Stomach (tissue), 9 donors: Measurements from ENCODE around the gene PDZK1IP1. TPM values are rescaled to one million over a fixed set of nuclear protein-coding genes. Genes with fewer than 3 reads are reported as not detected.
"Not testable (repeated sequence)": the region's sequence is repeated elsewhere in the genome, so short reads cannot be mapped to it uniquely, and the experiment has no call there.

Experiments used
- DNase-seq, 2 donors: peaks; one replicate each; pipeline versions ENCODE4 v3.0.0 to v3.0.0-alpha.2; 2013 to 2019
- H3K27ac ChIP-seq, 5 donors: fragments of 200-600 bp in 4 of 5; sonication (generic) in 4 of 5; one replicate each; pipeline ENCODE4 v1.5.1; 2013 to 2019; ENCODE audit warnings: mild to moderate bottlenecking in 1 of 5, moderate library complexity in 1 of 5
- H3K27me3 ChIP-seq, 3 donors: fragments of 200-600 bp; sonication (generic); one replicate each; pipeline ENCODE4 v1.5.1; 2017 to 2019; ENCODE audit warnings: mixed run types in 1 of 3
- H3K36me3 ChIP-seq, 4 donors: fragments of 200-600 bp; sonication (generic); 1 replicate in 3 of 4; 2 replicates in 1 of 4; pipeline ENCODE4 v1.5.1; 2016 to 2019
- H3K4me1 ChIP-seq, 4 donors: fragments of 200-600 bp; sonication (generic); one replicate each; pipeline ENCODE4 v1.5.1; 2016 to 2019
- H3K4me3 ChIP-seq, 4 donors: fragments of 200-600 bp; sonication (generic) in 3 of 4; one replicate each; pipeline ENCODE4 v1.5.1; 2016 to 2019; ENCODE audit warnings: mild to moderate bottlenecking in 1 of 4
- H3K9me3 ChIP-seq, 4 donors: fragments of 200-600 bp; sonication (generic); one replicate each; pipeline ENCODE4 v1.5.1; 2016 to 2019
- EP300 ChIP-seq: sonication (generic); formaldehyde crosslinking; IDR thresholded peaks from one replicate; pipeline ENCODE4 v1.6.1; 2017; ENCODE audit warnings: antibody characterized with exemption
- POLR2A ChIP-seq, 4 donors: fragments of 450-650 bp; IDR thresholded peaks; one replicate each; pipeline ENCODE4 v1.6.1; 2016; ENCODE audit warnings: antibody characterized with exemption in 4 of 4, control low read depth in 2 of 4, mild to moderate bottlenecking in 1 of 4, moderate library complexity in 1 of 4
- POLR2AphosphoS5 ChIP-seq, 3 donors: sonication (generic); formaldehyde crosslinking; IDR thresholded peaks; one replicate each; pipeline ENCODE4 v1.6.1; 2016; ENCODE audit warnings: antibody characterized with exemption in 3 of 3
- WGBS, 5 donors: extraction: QIAGEN DNeasy Blood & Tissue Kit in 3 of 5; methylation state at CpG; one replicate each; pipeline versions ENCODE4 v1.1.5 to v1.1.7; 2013 to 2018; 5-methylcytosine and 5-hydroxymethylcytosine counted together
- intact Hi-C: fragments of 100-400 bp; cut with DNase I; formaldehyde crosslinking; loops from one replicate; pipeline ENCODE4 v1.15.1; 2023; ENCODE audit warnings: low total_unique reads
- polyA plus RNA-seq, 3 donors: library from polyadenylated mRNA; stranded (reverse); fragments of 200-250 nt; gene quantifications; one replicate each; pipeline ENCODE4 v1.2.3, GENCODE V29; 2013
- total RNA-seq, 5 donors: library from RNA; depleted of rRNA; stranded (reverse); fragments of >200 nt; gene quantifications; one replicate each; pipeline versions ENCODE4 v1.1.0 to v1.2.3, GENCODE V29; 2014 to 2016
- TF ChIP-seq, protein P1 (sequence below), 7 experiments: fragments of 450-650 bp in 4 of 7; fragments of 200-600 bp in 3 of 7; sonication (generic) in 3 of 7; IDR thresholded peaks; one replicate each; pipeline ENCODE4 v1.5.1; 2016 to 2019; ENCODE audit warnings: antibody characterized with exemption in 7 of 7, control low read depth in 2 of 7, mild to moderate bottlenecking in 1 of 7
- donor health status: healthy with polysubstance abuse.
- donor health status: Bipolar disorder and iron deficiency.
- donor health status: healthy.

The PDZK1IP1 gene
- total and polyA plus RNA-seq, 8 donors: 0.87 to 292 (median 130) TPM; not detected in 1

DNA sequence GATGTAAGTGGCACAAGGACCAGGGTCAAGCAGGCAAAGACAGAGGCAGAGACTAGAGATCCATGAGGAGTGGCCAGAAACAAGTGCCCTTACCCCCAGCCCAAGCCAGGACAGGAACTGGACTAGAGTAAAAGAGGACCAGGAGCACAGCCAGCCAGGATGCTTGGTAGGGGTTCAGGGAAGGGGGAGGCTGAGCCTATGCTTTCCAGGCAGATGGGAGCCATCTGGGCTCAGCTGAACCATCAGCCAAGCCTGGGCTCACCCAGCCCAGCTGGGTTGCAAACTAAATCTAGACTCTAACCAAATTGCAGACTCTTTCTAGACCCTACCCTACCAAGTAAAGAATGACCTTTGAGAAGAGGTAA lies 15.2 kb downstream of the PDZK1IP1 start:
- H3K27ac ChIP-seq: no peak overlapping the region
- intact Hi-C loops: no loop called here
- H3K27me3 ChIP-seq: peaks cover 0 to 12% (median 0%) of the 10 kb centered on the region in 3 donors
- peak in 1 of 2 donors; percentile 7 for DNase-seq
- TF ChIP-seq POLR2AphosphoS5 (IDR thresholded peaks at IDR 0.05) (no peak), EP300 (no peak), POLR2A (IDR thresholded peaks at IDR 0.05) (no peak)
- H3K4me1 ChIP-seq: peaks cover 5 to 14% (median 11%) of the 10 kb centered on the region in 4 donors
- no peaks in the 10 kb centered on the region for H3K36me3 ChIP-seq
- H3K9me3 ChIP-seq: peaks cover 0 to 11% (median 7%) of the 10 kb centered on the region in 4 donors
- no peak overlapping the region for H3K4me3 ChIP-seq

DNA sequence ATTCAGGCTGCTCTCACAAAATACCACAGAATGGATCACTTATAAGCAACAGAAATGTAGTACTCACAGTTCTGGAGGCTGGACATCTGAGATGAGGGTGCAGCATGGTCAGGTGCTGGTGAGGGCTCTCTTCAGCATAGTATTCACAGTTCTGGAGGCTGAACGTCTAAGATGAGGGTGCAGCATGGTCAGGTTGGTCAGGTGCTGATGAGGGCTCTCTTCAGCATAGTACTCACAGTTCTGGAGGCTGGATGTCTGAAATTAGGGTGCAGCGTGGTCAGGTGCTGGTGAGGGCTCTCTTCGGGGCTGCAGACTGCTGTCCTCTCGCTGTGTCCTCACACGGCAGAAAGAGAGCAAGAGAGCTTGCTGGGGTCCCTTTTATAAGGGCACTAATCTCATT lies 17.1 kb downstream of the PDZK1IP1 start:
- Histone ChIP-seq H3K36me3 (no peaks in the 10 kb centered on the region), H3K9me3 (peaks cover 0 to 11% (median 7%) of the 10 kb centered on the region in 4 donors), H3K27me3 (peaks cover 0 to 12% (median 0%) of the 10 kb centered on the region in 3 donors), H3K4me1 (peaks cover 0 to 8% (median 3%) of the 10 kb centered on the region in 4 donors), H3K4me3 (no peak overlapping the region), H3K27ac (no peak overlapping the region)
- TF ChIP-seq, protein P1, sequence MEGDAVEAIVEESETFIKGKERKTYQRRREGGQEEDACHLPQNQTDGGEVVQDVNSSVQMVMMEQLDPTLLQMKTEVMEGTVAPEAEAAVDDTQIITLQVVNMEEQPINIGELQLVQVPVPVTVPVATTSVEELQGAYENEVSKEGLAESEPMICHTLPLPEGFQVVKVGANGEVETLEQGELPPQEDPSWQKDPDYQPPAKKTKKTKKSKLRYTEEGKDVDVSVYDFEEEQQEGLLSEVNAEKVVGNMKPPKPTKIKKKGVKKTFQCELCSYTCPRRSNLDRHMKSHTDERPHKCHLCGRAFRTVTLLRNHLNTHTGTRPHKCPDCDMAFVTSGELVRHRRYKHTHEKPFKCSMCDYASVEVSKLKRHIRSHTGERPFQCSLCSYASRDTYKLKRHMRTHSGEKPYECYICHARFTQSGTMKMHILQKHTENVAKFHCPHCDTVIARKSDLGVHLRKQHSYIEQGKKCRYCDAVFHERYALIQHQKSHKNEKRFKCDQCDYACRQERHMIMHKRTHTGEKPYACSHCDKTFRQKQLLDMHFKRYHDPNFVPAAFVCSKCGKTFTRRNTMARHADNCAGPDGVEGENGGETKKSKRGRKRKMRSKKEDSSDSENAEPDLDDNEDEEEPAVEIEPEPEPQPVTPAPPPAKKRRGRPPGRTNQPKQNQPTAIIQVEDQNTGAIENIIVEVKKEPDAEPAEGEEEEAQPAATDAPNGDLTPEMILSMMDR (IDR thresholded peaks at IDR 0.05): no peak
- TF ChIP-seq EP300 (no peak), POLR2AphosphoS5 (IDR thresholded peaks at IDR 0.05) (no peak), POLR2A (IDR thresholded peaks at IDR 0.05) (no peak)
- no peak for DNase-seq
- intact Hi-C loops: no loop called here
- WGBS, 5 donors: 70 to 90% (median 87%) methylated on average over 5 of the region's 5 CpGs

DNA sequence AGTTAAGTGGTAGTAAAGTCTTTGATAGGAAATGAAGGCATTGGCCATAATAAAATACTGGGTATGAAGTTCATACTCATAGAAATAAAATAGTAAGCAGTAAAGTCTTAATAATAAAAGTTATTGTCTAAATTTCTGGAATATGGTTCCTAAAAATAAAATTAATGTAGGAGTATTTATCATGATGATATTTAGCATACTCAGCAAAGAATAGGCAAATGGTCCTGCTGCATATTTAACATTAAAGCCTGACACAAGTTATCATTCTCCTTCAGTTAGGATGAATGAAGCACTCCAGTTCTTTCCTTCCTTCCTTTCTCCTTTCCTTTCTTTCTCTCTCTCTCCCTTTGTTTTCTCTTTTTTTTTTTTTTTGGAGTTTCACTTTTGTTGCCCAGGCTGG lies 25.3 kb downstream of the PDZK1IP1 start:
- H3K4me3 ChIP-seq: no peak overlapping the region
- no peak overlapping the region for H3K27ac ChIP-seq
- no peaks in the 10 kb centered on the region for H3K36me3 ChIP-seq
- peaks cover 0 to 9% (median 0%) of the 10 kb centered on the region in 3 donors for H3K27me3 ChIP-seq
- intact Hi-C loops: no loop called here
- no peaks in the 10 kb centered on the region for H3K4me1 ChIP-seq
- peaks cover 0 to 10% (median 1%) of the 10 kb centered on the region in 4 donors for H3K9me3 ChIP-seq
- TF ChIP-seq POLR2A (IDR thresholded peaks at IDR 0.05): no peak
- no peak for TF ChIP-seq POLR2AphosphoS5 (IDR thresholded peaks at IDR 0.05)
- TF ChIP-seq, protein P1 (IDR thresholded peaks at IDR 0.05): no peak
- no peak for TF ChIP-seq EP300
- DNase-seq: no peak

DNA sequence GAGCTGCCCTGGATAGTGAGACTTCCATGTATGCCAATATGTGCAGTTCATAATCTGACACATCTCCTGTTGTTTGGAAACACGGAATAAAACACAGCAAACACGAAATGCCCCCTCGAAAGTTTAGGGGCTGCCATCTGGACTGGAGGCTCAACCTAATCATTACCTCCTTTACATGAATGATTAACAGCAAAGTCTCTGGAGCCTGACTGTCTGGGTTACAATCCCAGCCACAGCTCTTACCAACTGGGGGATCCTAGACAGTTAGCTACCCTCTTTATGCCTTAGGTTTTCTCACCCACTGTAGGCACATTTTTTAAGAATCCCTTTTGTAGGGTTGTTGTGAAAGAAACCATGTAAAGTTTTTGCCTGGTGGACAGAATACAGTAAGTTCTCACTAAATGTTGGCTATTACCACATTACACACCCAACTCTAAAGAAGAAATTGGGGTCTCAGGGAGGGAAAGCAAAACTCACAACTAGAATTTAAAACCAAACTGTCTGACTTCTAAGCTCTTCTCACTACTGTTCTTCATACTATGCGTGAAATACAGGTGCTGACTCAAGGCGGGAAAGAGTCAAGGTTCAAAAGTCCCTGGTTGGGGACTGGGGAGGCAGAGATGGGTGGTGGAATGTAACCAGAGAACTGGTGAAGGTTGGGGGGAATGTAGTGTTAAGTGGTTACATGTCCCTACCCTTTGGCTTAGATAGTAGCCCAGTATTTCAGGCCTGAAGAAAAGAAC lies 28.4 kb downstream of the PDZK1IP1 start:
- intact Hi-C loops: no loop called here
- no peaks in the 10 kb centered on the region for H3K4me1 ChIP-seq
- no peak overlapping the region for H3K4me3 ChIP-seq
- no peak for TF ChIP-seq POLR2A (IDR thresholded peaks at IDR 0.05)
- no peak for TF ChIP-seq EP300
- TF ChIP-seq, protein P1 (IDR thresholded peaks at IDR 0.05): no peak
- no peak for TF ChIP-seq POLR2AphosphoS5 (IDR thresholded peaks at IDR 0.05)
- H3K27me3 ChIP-seq: peaks cover 0 to 9% (median 0%) of the 10 kb centered on the region in 3 donors
- peaks cover 0 to 9% (median 1%) of the 10 kb centered on the region in 4 donors for H3K9me3 ChIP-seq
- H3K36me3 ChIP-seq: no peaks in the 10 kb centered on the region
- no peak for DNase-seq
- WGBS, 5 donors: 59 to 81% (median 76%) methylated on average over 5 of the region's 5 CpGs
- H3K27ac ChIP-seq: no peak overlapping the region

DNA sequence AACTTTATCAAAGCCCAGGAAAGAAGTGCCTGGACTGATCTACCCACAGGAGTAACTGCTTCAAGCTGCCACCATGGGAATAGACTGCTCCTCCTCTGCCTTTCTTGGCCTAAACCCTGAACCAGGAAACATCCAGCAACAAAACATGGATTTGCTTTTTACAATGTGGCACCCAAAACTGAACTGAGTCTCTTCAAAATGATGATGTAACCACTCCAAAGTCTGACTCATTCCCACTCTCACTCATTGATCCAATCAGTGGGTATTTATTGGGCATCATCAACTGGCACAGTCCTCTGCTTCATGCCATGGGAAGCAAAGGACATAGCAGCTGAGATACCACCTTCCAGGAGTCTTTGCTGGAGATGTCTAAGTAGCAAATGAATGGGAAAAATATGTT lies 29.1 kb downstream of the PDZK1IP1 start:
- peaks cover 0 to 3% (median under 1%) of the 10 kb centered on the region in 4 donors for H3K9me3 ChIP-seq
- intact Hi-C loops: no loop called here
- no peaks in the 10 kb centered on the region for H3K4me1 ChIP-seq
- H3K27ac ChIP-seq: no peak overlapping the region
- H3K36me3 ChIP-seq: no peaks in the 10 kb centered on the region
- TF ChIP-seq, protein P1 (IDR thresholded peaks at IDR 0.05): no peak
- TF ChIP-seq EP300: no peak
- no peak for TF ChIP-seq POLR2A (IDR thresholded peaks at IDR 0.05)
- no peak for TF ChIP-seq POLR2AphosphoS5 (IDR thresholded peaks at IDR 0.05)
- no peak overlapping the region for H3K4me3 ChIP-seq
- peaks cover 0 to 9% (median 0%) of the 10 kb centered on the region in 3 donors for H3K27me3 ChIP-seq
- DNase-seq: no peak

DNA sequence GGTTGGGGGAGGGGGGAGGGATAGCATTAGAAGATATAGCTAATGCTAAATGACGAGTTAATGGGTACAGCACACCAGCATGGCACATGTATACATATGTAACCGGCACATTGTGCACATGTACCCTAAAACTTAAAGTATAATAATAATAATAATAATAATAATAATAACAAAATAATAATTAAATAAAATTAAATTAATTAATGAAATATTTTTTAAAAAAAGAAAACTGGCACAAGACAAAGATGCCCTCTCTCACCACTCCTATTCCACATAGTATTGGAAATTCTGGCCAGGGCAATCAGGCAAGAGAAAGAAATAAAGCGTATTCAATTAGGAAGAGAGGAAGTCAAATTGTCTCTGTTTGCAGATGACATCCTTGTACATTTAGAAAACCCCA lies 31.9 kb downstream of the PDZK1IP1 start:
- H3K9me3 ChIP-seq: peaks cover 2 to 12% (median 7%) of the 10 kb centered on the region in 4 donors
- 52 to 91% (median 85%) methylated on average over 3 of the region's 3 CpGs for WGBS, 5 donors
- H3K27me3 ChIP-seq, H3K4me3 ChIP-seq, intact Hi-C loops, H3K36me3 ChIP-seq, DNase-seq, H3K27ac ChIP-seq, H3K4me1 ChIP-seq: not testable (repeated sequence)

DNA sequence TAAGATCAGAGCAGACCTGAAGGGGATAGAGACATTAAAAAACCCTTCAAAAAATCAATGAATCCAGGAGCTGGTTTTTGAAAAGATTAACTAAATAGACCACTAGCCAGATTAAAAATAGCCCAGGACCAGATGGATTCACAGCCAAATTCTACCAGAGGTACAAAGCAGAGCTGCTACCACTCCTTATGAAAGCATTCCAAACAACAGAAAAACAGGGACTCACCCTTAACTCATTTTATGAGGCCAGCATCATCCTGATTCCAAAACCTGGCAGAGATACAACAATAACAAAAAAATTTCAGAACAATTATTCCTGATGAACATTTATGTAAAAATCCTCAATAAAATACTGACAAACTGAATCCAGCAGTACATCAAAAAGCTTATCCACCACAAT lies 33.4 kb downstream of the PDZK1IP1 start:
- DNase-seq, H3K36me3 ChIP-seq, H3K4me3 ChIP-seq, H3K27ac ChIP-seq, H3K27me3 ChIP-seq, intact Hi-C loops, H3K4me1 ChIP-seq: not testable (repeated sequence)
- H3K9me3 ChIP-seq: peaks cover 2 to 12% (median 7%) of the 10 kb centered on the region in 4 donors
